Keratinocyte (primary cell): Measurements from ENCODE around the gene MGAT4A. TPM values are rescaled to one million over a fixed set of nuclear protein-coding genes. Genes with fewer than 3 reads are reported as not detected.
A peak's percentile ranks its signal among the peaks of the same experiment; 100 is the strongest.

Source experiments
- DNase-seq: peaks from one replicate; pipeline ENCODE4 v3.0.0-alpha.2; 2011; ENCODE audit warnings: low read depth, missing footprints, low spot score
- FAIRE-seq: peaks from 2 replicates; lab custom pipeline; 2011; peaks lifted over from hg19 to GRCh38; lab: Jason Lieb, UNC
- H2AFZ ChIP-seq: 2 replicates; pipeline ENCODE4 v1.6.0; 2012; ENCODE audit warnings: low read length, control low read depth, inconsistent platforms; ENCODE audit not compliant: control insufficient read depth
- H3K27ac ChIP-seq: 2 replicates; pipeline ENCODE4 v1.5.1; 2011; ENCODE audit warnings: low read length; ENCODE audit not compliant: control insufficient read depth, insufficient read depth
- H3K27me3 ChIP-seq: 3 replicates; pipeline ENCODE4 v1.6.0; 2011; ENCODE audit warnings: low read length; ENCODE audit not compliant: control insufficient read depth, insufficient read depth; ENCODE audit errors: extremely low read depth
- H3K36me3 ChIP-seq, 2 experiments: 2 replicates in 1 of 2; 3 replicates in 1 of 2; pipeline ENCODE4 v1.5.1; 2011; ENCODE audit warnings: low read length in 2 of 2, mild to moderate bottlenecking in 1 of 2; ENCODE audit not compliant: control insufficient read depth in 2 of 2, insufficient read depth in 2 of 2; ENCODE audit errors: extremely low read depth in 1 of 2
- H3K4me1 ChIP-seq: 3 replicates; pipeline ENCODE4 v1.5.1; 2011; ENCODE audit warnings: low read length; ENCODE audit not compliant: control insufficient read depth, insufficient read depth; ENCODE audit errors: extremely low read depth
- H3K4me2 ChIP-seq: 3 replicates; pipeline ENCODE4 v1.6.0; 2011; ENCODE audit warnings: low read depth, low read length; ENCODE audit not compliant: control insufficient read depth, insufficient read depth; ENCODE audit errors: extremely low read depth
- H3K4me3 ChIP-seq, 3 experiments: fragments of 200-600 bp in 1 of 3; sonication (generic) in 1 of 3; 2 replicates in 2 of 3; 3 replicates in 1 of 3; pipeline ENCODE4 v1.5.1; 2011 to 2016; ENCODE audit warnings: low read length in 3 of 3, mild to moderate bottlenecking in 3 of 3, control low read depth in 2 of 3, inconsistent platforms in 1 of 3, low read depth in 1 of 3, mixed read lengths in 1 of 3, mixed run types in 1 of 3, moderate library complexity in 1 of 3; ENCODE audit not compliant: control insufficient read depth in 2 of 3, insufficient read depth in 2 of 3; ENCODE audit errors: extremely low read depth in 1 of 3
- H3K79me2 ChIP-seq: 2 replicates; pipeline ENCODE4 v1.6.0; 2012; ENCODE audit warnings: low read length; ENCODE audit not compliant: control insufficient read depth, insufficient read depth
- H3K9ac ChIP-seq: 3 replicates; pipeline ENCODE4 v1.6.0; 2011; ENCODE audit warnings: low read length; ENCODE audit not compliant: control insufficient read depth, insufficient read depth; ENCODE audit errors: extremely low read depth
- H3K9me1 ChIP-seq: 3 replicates; pipeline ENCODE4 v1.6.0; 2011; ENCODE audit warnings: low read length; ENCODE audit not compliant: control insufficient read depth, insufficient read depth; ENCODE audit errors: extremely low read depth
- H3K9me3 ChIP-seq: 2 replicates; pipeline ENCODE4 v1.5.1; 2012; ENCODE audit warnings: low read depth, low read length; ENCODE audit not compliant: control insufficient read depth
- H4K20me1 ChIP-seq: 3 replicates; pipeline ENCODE4 v1.6.0; 2011; ENCODE audit warnings: low read length; ENCODE audit not compliant: control insufficient read depth, insufficient read depth; ENCODE audit errors: extremely low read depth
- EZH2 ChIP-seq: IDR thresholded peaks from one replicate; pipeline ENCODE4 v1.6.1; 2012; ENCODE audit warnings: inconsistent platforms, mild to moderate bottlenecking, low read length, moderate library complexity
- dilution Hi-C: fragments of 300-500 bp; cut with MboI; formaldehyde crosslinking; loops from one replicate; pipeline ENCODE4 v1.7.0; 2020; ENCODE audit warnings: low sequenced_read_pairs; ENCODE audit not compliant: extremely low pct_ligation_motif_present
- polyA plus RNA-seq, 5 experiments: library from polyadenylated mRNA; depleted of rRNA in 3 of 5; stranded (reverse) in 3 of 5; stranded (forward) in 1 of 5; unstranded in 1 of 5; fragments of >200 nt; gene quantifications; 1 replicate in 1 of 5; 2 replicates in 3 of 5; 3 replicates in 1 of 5; pipeline versions ENCODE4 v1.2.1 to v1.2.3, GENCODE V29; 2011 to 2012; ENCODE audit warnings: missing spikeins in 2 of 5, low read depth in 1 of 5, low replicate concordance in 1 of 5
- TF ChIP-seq, protein P1 (sequence below), 3 experiments: IDR thresholded peaks in 1 of 3; conservative IDR thresholded peaks in 1 of 3; optimal IDR thresholded peaks in 1 of 3; 2 replicates in 2 of 3; 3 replicates in 1 of 3; pipeline versions ENCODE3 to v1.5.1; 2011; ENCODE audit warnings: low read length in 3 of 3, mild to moderate bottlenecking in 3 of 3, moderate library complexity in 2 of 3, control low read depth in 1 of 3, inconsistent platforms in 1 of 3; ENCODE audit not compliant: insufficient read depth in 2 of 3; ENCODE audit errors: extremely low read depth in 1 of 3

MGAT4A gene
- polyA plus RNA-seq, 1 donor (not counting 4 experiments of a cell fraction or from before 2014, with no cell fraction given) = 0.81 TPM

DNA sequence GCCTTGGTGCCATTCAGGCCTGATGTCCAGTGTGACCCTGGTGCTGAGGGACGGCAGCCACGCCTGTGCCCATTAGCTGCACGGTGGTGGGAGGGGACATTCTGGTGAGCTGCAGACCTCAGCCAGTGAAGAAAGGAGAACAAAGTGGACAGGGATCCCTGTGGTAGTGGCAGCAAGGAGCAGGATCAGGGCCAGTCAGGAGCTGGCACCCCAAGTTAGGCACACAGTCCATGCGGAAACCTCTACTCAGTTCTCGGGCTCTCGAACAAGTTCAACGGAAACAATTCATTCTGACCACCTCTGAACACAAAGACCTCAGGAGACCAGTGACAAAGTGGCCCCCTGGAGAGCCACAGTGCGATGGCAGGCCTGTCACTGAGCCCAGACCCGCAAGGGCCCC is 152.7 kb downstream of the MGAT4A start:
- Histone ChIP-seq H2AFZ (no peak overlapping the region), H3K36me3 (peaks cover 5 to 11% of the 10 kb centered on the region in 2 experiments), H3K27me3 (no peaks in the 10 kb centered on the region), H3K9me1 (no peaks in the 10 kb centered on the region), H3K4me3 (no peak overlapping the region), H3K79me2 (no peaks in the 10 kb centered on the region), H3K9me3 (no peaks in the 10 kb centered on the region), H3K9ac (no peak overlapping the region), H3K4me1 (no peaks in the 10 kb centered on the region), H3K4me2 (no peak overlapping the region), H3K27ac (no peak overlapping the region), H4K20me1 (no peaks in the 10 kb centered on the region)
- TF ChIP-seq EZH2 = no peak
- TF ChIP-seq, protein P1, sequence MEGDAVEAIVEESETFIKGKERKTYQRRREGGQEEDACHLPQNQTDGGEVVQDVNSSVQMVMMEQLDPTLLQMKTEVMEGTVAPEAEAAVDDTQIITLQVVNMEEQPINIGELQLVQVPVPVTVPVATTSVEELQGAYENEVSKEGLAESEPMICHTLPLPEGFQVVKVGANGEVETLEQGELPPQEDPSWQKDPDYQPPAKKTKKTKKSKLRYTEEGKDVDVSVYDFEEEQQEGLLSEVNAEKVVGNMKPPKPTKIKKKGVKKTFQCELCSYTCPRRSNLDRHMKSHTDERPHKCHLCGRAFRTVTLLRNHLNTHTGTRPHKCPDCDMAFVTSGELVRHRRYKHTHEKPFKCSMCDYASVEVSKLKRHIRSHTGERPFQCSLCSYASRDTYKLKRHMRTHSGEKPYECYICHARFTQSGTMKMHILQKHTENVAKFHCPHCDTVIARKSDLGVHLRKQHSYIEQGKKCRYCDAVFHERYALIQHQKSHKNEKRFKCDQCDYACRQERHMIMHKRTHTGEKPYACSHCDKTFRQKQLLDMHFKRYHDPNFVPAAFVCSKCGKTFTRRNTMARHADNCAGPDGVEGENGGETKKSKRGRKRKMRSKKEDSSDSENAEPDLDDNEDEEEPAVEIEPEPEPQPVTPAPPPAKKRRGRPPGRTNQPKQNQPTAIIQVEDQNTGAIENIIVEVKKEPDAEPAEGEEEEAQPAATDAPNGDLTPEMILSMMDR (optimal IDR thresholded peaks at IDR 0.05 in 1 of 3, IDR thresholded peaks at IDR 0.05 in 1 of 3, conservative IDR thresholded peaks at IDR 0.05 in 1 of 3; ENCODE audit: extremely low read depth in 1 of 3, insufficient read depth in 2 of 3, low read length in 3 of 3) = no peak
- no peak for FAIRE-seq
- DNase-seq = no peak
- dilution Hi-C loops = no loop called here

DNA sequence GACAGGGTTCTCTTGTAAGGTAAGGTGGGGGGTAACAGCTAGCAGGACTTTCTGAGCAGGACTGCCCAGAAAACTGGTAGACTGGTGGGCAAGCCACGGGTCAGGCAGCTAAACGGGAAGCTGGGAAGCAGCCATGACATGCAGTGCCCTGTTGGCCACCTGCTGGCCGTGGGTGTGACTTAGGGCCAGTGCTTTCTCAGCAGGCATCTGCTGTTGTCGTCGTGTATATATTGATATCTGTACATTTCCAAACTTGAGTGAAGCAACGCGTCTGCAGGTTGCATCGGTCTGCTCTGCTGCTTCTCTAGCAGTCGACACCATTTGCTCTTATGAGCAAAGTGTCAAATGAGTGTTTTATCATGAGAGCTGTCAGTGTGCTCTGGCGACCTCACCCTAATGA is 153.6 kb downstream of the MGAT4A start:
- H3K27ac ChIP-seq = no peak overlapping the region
- no peak overlapping the region for H3K4me2 ChIP-seq
- H4K20me1 ChIP-seq = no peaks in the 10 kb centered on the region
- no peaks in the 10 kb centered on the region for H3K9me3 ChIP-seq
- H2AFZ ChIP-seq = no peak overlapping the region
- H3K27me3 ChIP-seq = no peaks in the 10 kb centered on the region
- FAIRE-seq (no peak), DNase-seq (no peak)
- no peak overlapping the region for H3K9ac ChIP-seq
- no peak for TF ChIP-seq EZH2
- TF ChIP-seq, protein P1 (optimal IDR thresholded peaks at IDR 0.05 in 1 of 3, IDR thresholded peaks at IDR 0.05 in 1 of 3, conservative IDR thresholded peaks at IDR 0.05 in 1 of 3; ENCODE audit: extremely low read depth in 1 of 3, insufficient read depth in 2 of 3, low read length in 3 of 3) = peak in 1 of 3 experiments; percentile 29
- H3K4me1 ChIP-seq = no peaks in the 10 kb centered on the region
- H3K9me1 ChIP-seq = no peaks in the 10 kb centered on the region
- H3K4me3 ChIP-seq = no peak overlapping the region
- dilution Hi-C loops = no loop called here
- H3K79me2 ChIP-seq = no peaks in the 10 kb centered on the region
- H3K36me3 ChIP-seq = peaks cover 5 to 8% of the 10 kb centered on the region in 2 experiments
